ENCODE data around the gene EXOC6B.
"Not testable (repeated sequence)": the region's sequence is repeated elsewhere in the genome, so short reads cannot be mapped to it uniquely, and the experiment has no call there.

The EXOC6B gene

DNA sequence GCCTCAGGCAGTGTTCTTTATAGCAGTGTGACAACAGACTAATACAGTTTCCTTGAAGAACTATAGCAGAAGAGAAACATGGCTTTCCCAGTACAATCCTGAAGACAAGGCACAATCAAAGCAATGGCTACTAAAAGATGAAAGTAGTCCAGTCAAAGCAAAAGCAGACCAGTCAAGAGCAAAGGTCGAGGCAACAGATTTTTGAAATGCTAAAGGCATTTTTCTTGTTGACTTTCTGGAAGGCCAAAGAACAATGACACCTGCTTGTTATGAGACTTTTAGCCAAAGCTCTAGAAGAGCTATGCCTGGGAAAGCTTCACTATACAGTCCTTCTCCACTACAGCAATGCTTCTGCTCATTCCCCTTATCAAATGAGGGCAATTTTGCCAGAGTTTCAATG, 269.9 kb downstream of the EXOC6B start:
- no peak overlapping the region for H3K9ac ChIP-seq (ENCODE audit: low read depth, low read length, poor library complexity, severe bottlenecking)
- peaks cover 13% of the 10 kb centered on the region; the same call in 1 of the 2 replicates for H3K9me3 ChIP-seq (ENCODE audit: insufficient read depth, low read depth, low read length)
- no peak overlapping the region for H2AFZ ChIP-seq (ENCODE audit: low read length)
- peaks cover 8% of the 10 kb centered on the region for H3K4me1 ChIP-seq (ENCODE audit: insufficient read depth, low read length, poor library complexity, severe bottlenecking)
- H3K4me3 ChIP-seq (ENCODE audit: low read length, poor library complexity, severe bottlenecking) = no peak overlapping the region
- no peaks in the 10 kb centered on the region for H3F3A ChIP-seq (ENCODE audit: low read depth)
- H3K79me2 ChIP-seq (ENCODE audit: insufficient read depth, low read length) = no peaks in the 10 kb centered on the region
- no peaks in the 10 kb centered on the region for H3K36me3 ChIP-seq (ENCODE audit: insufficient read depth, low read length)
- H3K27me3 ChIP-seq (ENCODE audit: insufficient read depth, low read length, poor library complexity, severe bottlenecking) = no peaks in the 10 kb centered on the region
- no peaks in the 10 kb centered on the region for H3K9me2 ChIP-seq (replicated peaks; ENCODE audit: low read depth, low read length)
- no peak overlapping the region for H3K4me2 ChIP-seq (ENCODE audit: low read depth, low read length, poor library complexity, severe bottlenecking)
- no peaks in the 10 kb centered on the region for H4K20me1 ChIP-seq (ENCODE audit: insufficient read depth, low read length, poor library complexity, severe bottlenecking)
- TF ChIP-seq CTCF (conservative IDR thresholded peaks at IDR 0.05; ENCODE audit: low read length) (no peak), EZH2phosphoT487 (IDR thresholded peaks at IDR 0.05; ENCODE audit: borderline replicate concordance) (no peak)

GRCh38 chr2:72555363-72555762, 270.5 kb downstream of the EXOC6B start:
- peaks cover 13% of the 10 kb centered on the region; the same call in 1 of the 2 replicates for H3K9me3 ChIP-seq (ENCODE audit: insufficient read depth, low read depth, low read length)
- not testable (repeated sequence) for H4K20me1 ChIP-seq (ENCODE audit: insufficient read depth, low read length, poor library complexity, severe bottlenecking); H3K27me3 ChIP-seq (ENCODE audit: insufficient read depth, low read length, poor library complexity, severe bottlenecking); H3K9ac ChIP-seq (ENCODE audit: low read depth, low read length, poor library complexity, severe bottlenecking); H3F3A ChIP-seq (ENCODE audit: low read depth); H3K9me2 ChIP-seq (replicated peaks; ENCODE audit: low read depth, low read length); H2AFZ ChIP-seq (ENCODE audit: low read length); H3K4me3 ChIP-seq (ENCODE audit: low read length, poor library complexity, severe bottlenecking); H3K4me1 ChIP-seq (ENCODE audit: insufficient read depth, low read length, poor library complexity, severe bottlenecking); H3K4me2 ChIP-seq (ENCODE audit: low read depth, low read length, poor library complexity, severe bottlenecking); H3K79me2 ChIP-seq (ENCODE audit: insufficient read depth, low read length); H3K36me3 ChIP-seq (ENCODE audit: insufficient read depth, low read length)

DNA sequence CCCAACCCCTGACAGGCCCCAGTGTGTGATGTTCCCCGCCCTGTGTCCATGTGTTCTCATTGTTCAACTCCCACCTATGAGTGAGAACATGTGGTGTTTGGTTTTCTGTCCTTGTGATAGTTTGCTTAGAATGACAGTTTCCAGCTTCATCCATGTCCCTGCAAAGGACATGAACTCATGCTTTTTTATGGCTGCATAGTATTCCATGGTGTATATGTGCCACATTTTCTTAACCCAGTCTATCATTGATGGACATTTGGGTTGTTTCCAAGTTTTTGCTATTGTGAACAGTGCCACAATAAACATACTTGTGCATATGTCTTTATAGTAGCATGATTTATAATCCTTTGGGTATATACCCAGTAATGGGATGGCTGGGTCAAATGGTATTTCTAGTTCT, 270.9 kb downstream of the EXOC6B start:
- not testable (repeated sequence) for H3K9me2 ChIP-seq (replicated peaks; ENCODE audit: low read depth, low read length); H2AFZ ChIP-seq (ENCODE audit: low read length); H3K4me3 ChIP-seq (ENCODE audit: low read length, poor library complexity, severe bottlenecking); H3K36me3 ChIP-seq (ENCODE audit: insufficient read depth, low read length); H4K20me1 ChIP-seq (ENCODE audit: insufficient read depth, low read length, poor library complexity, severe bottlenecking); H3K4me2 ChIP-seq (ENCODE audit: low read depth, low read length, poor library complexity, severe bottlenecking); H3K79me2 ChIP-seq (ENCODE audit: insufficient read depth, low read length); H3K4me1 ChIP-seq (ENCODE audit: insufficient read depth, low read length, poor library complexity, severe bottlenecking); H3K27me3 ChIP-seq (ENCODE audit: insufficient read depth, low read length, poor library complexity, severe bottlenecking); H3F3A ChIP-seq (ENCODE audit: low read depth); H3K9ac ChIP-seq (ENCODE audit: low read depth, low read length, poor library complexity, severe bottlenecking)
- peaks cover 13% of the 10 kb centered on the region; the same call in 1 of the 2 replicates for H3K9me3 ChIP-seq (ENCODE audit: insufficient read depth, low read depth, low read length)

GRCh38 chr2:72554381-72554780, 271.5 kb downstream of the EXOC6B start:
- peaks cover 4% of the 10 kb centered on the region for H3K4me1 ChIP-seq (ENCODE audit: insufficient read depth, low read length, poor library complexity, severe bottlenecking)
- peaks cover 13% of the 10 kb centered on the region; the same call in 1 of the 2 replicates for H3K9me3 ChIP-seq (ENCODE audit: insufficient read depth, low read depth, low read length)
- no peak overlapping the region for H3K4me3 ChIP-seq (ENCODE audit: low read length, poor library complexity, severe bottlenecking)
- no peaks in the 10 kb centered on the region for H3K9me2 ChIP-seq (replicated peaks; ENCODE audit: low read depth, low read length)
- H3F3A ChIP-seq (ENCODE audit: low read depth) = no peaks in the 10 kb centered on the region
- no peaks in the 10 kb centered on the region for H3K79me2 ChIP-seq (ENCODE audit: insufficient read depth, low read length)
- no peak overlapping the region for H3K9ac ChIP-seq (ENCODE audit: low read depth, low read length, poor library complexity, severe bottlenecking)
- no peak for TF ChIP-seq CTCF (conservative IDR thresholded peaks at IDR 0.05; ENCODE audit: low read length)
- no peak for TF ChIP-seq EZH2phosphoT487 (IDR thresholded peaks at IDR 0.05; ENCODE audit: borderline replicate concordance)
- no peak overlapping the region for H3K4me2 ChIP-seq (ENCODE audit: low read depth, low read length, poor library complexity, severe bottlenecking)
- no peak overlapping the region for H2AFZ ChIP-seq (ENCODE audit: low read length)
- no peaks in the 10 kb centered on the region for H3K27me3 ChIP-seq (ENCODE audit: insufficient read depth, low read length, poor library complexity, severe bottlenecking)
- no peaks in the 10 kb centered on the region for H3K36me3 ChIP-seq (ENCODE audit: insufficient read depth, low read length)
- no peaks in the 10 kb centered on the region for H4K20me1 ChIP-seq (ENCODE audit: insufficient read depth, low read length, poor library complexity, severe bottlenecking)
